Stimulated activated naive CD8-positive, alpha-beta T cell treated with anti-CD3 and anti-CD28 coated beads, Interleukin-15, Interleukin-2, amounts not matched to agents 100 ng/mL and 50 ng/mL, for 24 hours (primary cell): ENCODE data around the gene HINFP.

Source experiments
- H3K27ac Mint-ChIP-seq: one replicate; pipeline ENCODE4 v1.8.0; 2021; ENCODE audit warnings: mild to moderate bottlenecking, mixed read lengths
- H3K27me3 Mint-ChIP-seq: one replicate; pipeline ENCODE4 v1.8.0; 2021; ENCODE audit warnings: mixed read lengths
- H3K36me3 Mint-ChIP-seq: one replicate; pipeline ENCODE4 v1.8.0; 2021; ENCODE audit warnings: low read depth, mixed read lengths
- H3K4me1 Mint-ChIP-seq: one replicate; pipeline ENCODE4 v1.8.0; 2021; ENCODE audit warnings: low read depth, mixed read lengths
- H3K4me3 Mint-ChIP-seq: one replicate; pipeline ENCODE4 v1.8.0; 2021; ENCODE audit warnings: mild to moderate bottlenecking, mixed read lengths
- H3K9me3 Mint-ChIP-seq: one replicate; pipeline ENCODE4 v1.8.0; 2021; ENCODE audit warnings: mixed read lengths

HINFP gene

DNA sequence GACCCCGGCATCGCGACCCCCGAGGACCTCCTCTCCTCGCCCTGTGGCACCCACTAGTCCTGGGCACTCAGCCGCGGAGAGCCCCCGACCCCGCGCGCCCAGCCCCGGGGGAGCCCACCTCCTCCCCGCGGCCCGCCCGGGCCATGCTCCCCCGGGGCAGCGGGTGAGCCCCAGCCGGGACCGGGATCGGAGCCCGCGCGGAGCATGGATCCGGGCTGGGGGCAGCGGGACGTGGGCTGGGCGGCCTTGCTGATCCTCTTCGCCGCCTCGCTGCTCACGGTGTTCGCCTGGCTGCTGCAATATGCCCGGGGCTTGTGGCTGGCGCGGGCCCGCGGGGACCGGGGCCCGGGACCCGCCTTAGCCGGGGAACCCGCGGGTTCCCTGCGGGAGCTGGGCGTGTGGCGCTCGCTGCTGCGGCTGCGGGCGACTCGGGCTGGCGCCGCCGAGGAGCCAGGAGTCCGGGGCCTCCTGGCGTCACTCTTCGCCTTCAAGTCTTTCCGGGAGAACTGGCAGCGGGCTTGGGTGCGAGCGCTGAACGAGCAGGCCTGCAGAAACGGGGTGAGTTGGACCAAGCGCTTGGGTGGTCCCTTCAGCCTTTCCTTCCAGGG lies 13.7 kb upstream of the HINFP start:
- Mint-ChIP-seq H3K36me3 (peaks cover 23% of the 10 kb centered on the region), H3K27me3 (no peaks in the 10 kb centered on the region), H3K4me3 (peak overlapping the region; percentile 93), H3K27ac (peak overlapping the region; percentile 83), H3K9me3 (no peaks in the 10 kb centered on the region), H3K4me1 (peaks cover 46% of the 10 kb centered on the region)

DNA sequence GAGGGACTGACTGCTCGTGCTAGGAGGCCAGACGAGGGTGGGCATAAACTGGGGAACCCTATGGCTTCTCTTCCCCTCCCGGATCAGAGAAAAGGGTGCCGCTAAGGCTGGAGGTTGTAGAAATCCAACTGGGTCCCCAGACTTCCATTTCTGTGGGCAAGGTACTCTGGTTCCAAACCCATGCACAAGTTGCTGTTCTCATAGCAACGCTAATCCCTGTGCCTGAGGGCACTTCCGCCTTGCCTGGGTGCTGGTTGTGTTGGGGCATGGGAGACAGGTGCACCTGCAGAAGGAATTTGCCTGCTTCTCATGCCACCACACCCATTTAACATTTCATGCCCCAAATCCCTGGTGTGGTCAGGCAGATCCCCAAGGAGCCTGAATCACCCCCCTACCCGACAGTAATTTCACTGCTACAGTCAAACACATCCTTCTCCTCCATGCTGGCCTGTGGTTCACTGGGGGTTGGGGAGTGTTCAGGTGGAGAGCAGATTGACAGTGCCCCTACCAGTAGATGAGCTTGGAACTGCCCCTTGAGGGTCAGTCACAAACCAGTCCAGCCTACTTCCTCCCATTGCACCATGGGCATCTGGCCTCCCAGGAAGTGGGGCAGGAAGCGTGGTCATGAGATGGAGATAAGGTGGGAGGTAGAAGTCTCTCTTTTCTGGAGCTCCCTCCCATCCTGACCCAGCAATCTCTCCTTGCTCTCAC lies 13.1 kb upstream of the HINFP start:
- H3K27ac Mint-ChIP-seq = peak overlapping the region; percentile 83
- peaks cover 43% of the 10 kb centered on the region for H3K4me1 Mint-ChIP-seq
- H3K27me3 Mint-ChIP-seq = no peaks in the 10 kb centered on the region
- peak overlapping the region; percentile 93 for H3K4me3 Mint-ChIP-seq
- peaks cover 29% of the 10 kb centered on the region for H3K36me3 Mint-ChIP-seq
- H3K9me3 Mint-ChIP-seq = no peaks in the 10 kb centered on the region

DNA sequence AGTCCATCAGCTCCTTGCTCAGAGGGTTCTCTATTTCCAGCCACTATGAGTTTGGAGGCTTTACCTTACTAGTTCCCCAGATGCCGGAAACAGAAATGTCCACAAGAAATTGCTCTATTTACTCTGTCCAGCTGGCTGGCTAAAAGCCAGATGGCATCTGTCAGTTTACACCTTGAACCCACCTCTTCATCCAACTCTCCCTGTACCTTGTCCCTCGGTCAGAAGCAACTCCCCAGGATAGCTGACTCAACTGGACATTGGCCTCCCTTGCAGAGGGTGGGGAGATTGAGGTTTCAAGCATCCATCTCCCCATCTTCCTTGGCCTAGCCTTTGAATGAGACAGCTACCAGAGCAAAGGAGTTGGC lies 12.5 kb upstream of the HINFP start:
- peak overlapping the region; percentile 83 for H3K27ac Mint-ChIP-seq
- H3K27me3 Mint-ChIP-seq = no peaks in the 10 kb centered on the region
- H3K36me3 Mint-ChIP-seq = peaks cover 32% of the 10 kb centered on the region
- H3K4me1 Mint-ChIP-seq = peaks cover 40% of the 10 kb centered on the region
- H3K4me3 Mint-ChIP-seq = peak overlapping the region; percentile 93
- H3K9me3 Mint-ChIP-seq = no peaks in the 10 kb centered on the region

DNA sequence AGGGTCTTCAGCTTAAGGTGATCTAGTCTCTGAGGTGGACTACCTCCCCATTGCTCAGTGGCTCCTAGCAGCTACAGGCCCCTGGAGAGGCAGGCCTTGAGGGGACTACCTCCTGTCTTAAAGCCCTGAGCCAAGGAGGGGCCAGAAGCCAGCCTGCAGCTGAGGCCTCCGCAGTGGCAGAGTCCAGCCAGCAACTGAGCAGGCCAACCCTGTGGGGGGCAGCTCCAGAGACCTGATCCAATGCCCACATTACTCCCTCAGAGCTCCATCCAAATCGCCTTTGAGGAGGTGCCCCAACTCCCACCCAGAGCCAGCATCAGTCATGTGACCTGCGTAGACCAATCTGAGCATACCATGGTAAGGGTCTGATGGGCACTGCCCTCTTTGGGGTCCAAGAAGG lies 11.5 kb upstream of the HINFP start:
- H3K27ac Mint-ChIP-seq = peak overlapping the region; percentile 83

DNA sequence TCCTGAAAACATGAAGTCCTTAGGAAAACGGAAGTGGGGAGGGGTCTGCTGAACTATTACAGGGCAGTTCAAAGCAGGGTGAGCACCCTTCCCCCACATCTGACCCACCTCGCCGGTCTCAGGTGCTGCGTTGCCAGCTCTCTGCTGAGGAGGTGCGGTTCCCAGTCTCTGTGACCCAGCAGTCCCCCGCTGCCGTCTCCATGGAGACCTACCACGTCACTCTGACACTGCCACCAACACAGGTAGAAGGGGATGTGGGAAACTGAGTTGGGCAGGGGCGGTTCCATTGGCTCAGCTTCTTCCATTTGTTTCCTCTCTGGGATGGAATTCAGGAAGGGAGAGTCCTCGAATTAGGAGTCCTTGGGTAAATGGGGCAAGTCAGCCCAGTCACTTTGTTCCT lies 10.9 kb upstream of the HINFP start:
- H3K27ac Mint-ChIP-seq = no peak overlapping the region
- no peaks in the 10 kb centered on the region for H3K9me3 Mint-ChIP-seq
- H3K4me3 Mint-ChIP-seq = no peak overlapping the region
- no peaks in the 10 kb centered on the region for H3K27me3 Mint-ChIP-seq
- H3K4me1 Mint-ChIP-seq = peaks cover 44% of the 10 kb centered on the region
- peaks cover 37% of the 10 kb centered on the region for H3K36me3 Mint-ChIP-seq

More for the DNA sequence above, 11.5 kb upstream of the HINFP start:
- H3K27me3 Mint-ChIP-seq = no peaks in the 10 kb centered on the region
- no peaks in the 10 kb centered on the region for H3K9me3 Mint-ChIP-seq
- H3K4me3 Mint-ChIP-seq = peak overlapping the region; percentile 93
- H3K36me3 Mint-ChIP-seq = peaks cover 32% of the 10 kb centered on the region
- peaks cover 39% of the 10 kb centered on the region for H3K4me1 Mint-ChIP-seq

DNA sequence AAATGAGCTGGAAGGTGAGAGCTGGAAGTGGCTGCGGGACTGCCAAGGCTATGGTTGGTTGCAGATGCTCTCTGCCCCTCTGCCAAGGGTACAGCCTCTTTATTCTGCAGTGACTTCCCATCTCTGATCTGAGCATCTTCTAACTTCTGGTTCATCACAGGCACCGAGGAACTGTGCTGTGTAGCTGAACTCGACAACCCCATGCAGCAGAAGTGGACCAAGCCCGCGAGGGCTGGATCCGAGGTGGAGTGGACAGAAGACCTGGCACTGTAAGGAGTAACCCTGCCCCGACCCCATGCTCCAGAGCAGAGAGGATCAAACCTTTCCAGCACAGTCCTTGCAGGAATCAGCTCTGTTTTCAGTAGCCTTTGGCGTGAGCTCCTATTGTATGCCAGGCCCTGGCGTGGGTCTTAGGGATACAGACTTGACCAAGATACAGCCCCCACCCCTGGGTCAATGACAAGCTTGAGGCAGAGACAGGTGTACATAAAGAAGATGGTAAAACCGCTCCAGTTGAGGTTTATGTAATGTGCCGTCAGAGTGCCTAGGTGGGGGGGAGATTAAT lies 9.9 kb upstream of the HINFP start:
- H3K27me3 Mint-ChIP-seq = no peaks in the 10 kb centered on the region
- H3K9me3 Mint-ChIP-seq = no peaks in the 10 kb centered on the region
- H3K4me1 Mint-ChIP-seq = peaks cover 45% of the 10 kb centered on the region
- H3K36me3 Mint-ChIP-seq = peaks cover 44% of the 10 kb centered on the region
- H3K4me3 Mint-ChIP-seq = no peak overlapping the region
- no peak overlapping the region for H3K27ac Mint-ChIP-seq

DNA sequence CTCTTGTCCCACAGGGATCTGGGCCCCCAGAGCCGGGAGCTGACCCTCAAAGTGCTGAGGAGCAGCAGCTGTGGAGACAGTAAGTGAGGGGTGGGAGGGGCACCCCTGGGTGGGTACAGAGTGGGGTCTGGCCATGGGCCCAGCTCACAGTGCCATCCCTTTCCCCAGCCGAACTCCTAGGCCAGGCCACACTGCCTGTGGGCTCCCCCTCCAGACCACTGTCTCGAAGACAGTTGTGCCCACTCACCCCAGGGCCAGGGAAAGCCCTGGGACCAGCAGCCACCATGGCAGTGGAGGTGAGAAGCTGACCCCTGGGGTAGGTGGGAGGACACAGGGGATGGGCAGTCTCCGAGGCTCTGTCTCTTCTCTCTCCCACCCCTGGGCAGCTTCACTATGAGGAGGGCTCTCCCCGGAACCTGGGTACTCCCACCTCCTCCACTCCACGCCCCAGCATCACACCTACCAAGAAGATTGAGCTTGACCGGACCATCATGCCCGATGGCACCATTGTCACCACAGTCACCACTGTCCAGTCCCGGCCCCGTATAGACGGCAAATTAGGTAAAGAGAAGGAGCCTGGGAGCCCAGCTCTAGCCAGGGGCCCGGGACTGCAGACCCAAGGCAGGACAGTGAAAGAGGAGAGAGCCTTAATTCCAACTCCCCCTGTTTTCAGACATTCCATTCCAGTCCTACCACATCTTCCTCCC lies 8.9 kb upstream of the HINFP start:
- Mint-ChIP-seq H3K36me3 (peaks cover 51% of the 10 kb centered on the region), H3K27me3 (no peaks in the 10 kb centered on the region), H3K4me1 (peaks cover 39% of the 10 kb centered on the region), H3K27ac (no peak overlapping the region), H3K9me3 (no peaks in the 10 kb centered on the region), H3K4me3 (no peak overlapping the region)

DNA sequence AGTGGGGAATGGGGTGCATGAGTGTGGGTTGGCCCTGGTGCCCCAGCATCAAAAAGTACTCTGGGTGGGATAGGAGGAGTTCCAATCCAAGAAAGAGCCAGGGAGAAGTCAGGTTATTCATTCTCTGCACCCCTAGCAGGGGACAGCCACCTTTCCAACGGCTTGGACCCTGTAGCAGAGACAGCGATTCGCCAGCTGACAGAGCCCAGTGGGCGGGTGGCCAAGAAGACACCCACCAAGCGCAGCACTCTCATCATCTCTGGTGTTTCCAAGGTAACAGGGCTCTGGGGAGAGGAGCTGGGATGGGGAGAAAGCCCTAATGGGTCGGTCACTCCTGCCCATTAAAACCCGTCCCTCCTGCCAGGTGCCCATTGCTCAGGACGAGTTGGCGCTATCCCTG lies 7.7 kb upstream of the HINFP start:
- H3K4me1 Mint-ChIP-seq = peaks cover 33% of the 10 kb centered on the region
- H3K27me3 Mint-ChIP-seq = no peaks in the 10 kb centered on the region
- no peak overlapping the region for H3K27ac Mint-ChIP-seq
- H3K9me3 Mint-ChIP-seq = no peaks in the 10 kb centered on the region
- H3K4me3 Mint-ChIP-seq = no peak overlapping the region
- H3K36me3 Mint-ChIP-seq = peaks cover 58% of the 10 kb centered on the region

DNA sequence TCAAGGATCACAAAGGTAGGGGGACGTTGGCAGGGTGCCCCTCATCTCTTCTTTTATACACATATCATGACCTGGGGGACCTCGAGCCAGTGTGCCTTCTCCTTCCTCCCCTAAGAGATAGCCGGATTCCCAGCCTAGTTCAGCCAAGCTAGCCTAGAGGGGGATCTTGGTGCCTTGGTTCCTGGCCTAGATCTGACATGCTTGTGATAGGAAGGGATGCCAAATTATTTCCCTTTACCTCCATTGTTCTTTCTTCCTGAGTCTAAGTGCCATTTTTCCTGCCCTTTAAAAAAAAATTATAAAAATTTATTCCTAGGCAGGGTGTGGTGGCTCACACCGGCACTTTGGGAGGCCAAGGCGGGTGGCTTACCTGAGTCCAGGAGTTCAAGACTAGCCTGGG lies 7.0 kb upstream of the HINFP start:
- Mint-ChIP-seq H3K27ac (no peak overlapping the region), H3K4me1 (peaks cover 27% of the 10 kb centered on the region), H3K36me3 (peaks cover 58% of the 10 kb centered on the region), H3K4me3 (no peak overlapping the region), H3K27me3 (no peaks in the 10 kb centered on the region), H3K9me3 (no peaks in the 10 kb centered on the region)

DNA sequence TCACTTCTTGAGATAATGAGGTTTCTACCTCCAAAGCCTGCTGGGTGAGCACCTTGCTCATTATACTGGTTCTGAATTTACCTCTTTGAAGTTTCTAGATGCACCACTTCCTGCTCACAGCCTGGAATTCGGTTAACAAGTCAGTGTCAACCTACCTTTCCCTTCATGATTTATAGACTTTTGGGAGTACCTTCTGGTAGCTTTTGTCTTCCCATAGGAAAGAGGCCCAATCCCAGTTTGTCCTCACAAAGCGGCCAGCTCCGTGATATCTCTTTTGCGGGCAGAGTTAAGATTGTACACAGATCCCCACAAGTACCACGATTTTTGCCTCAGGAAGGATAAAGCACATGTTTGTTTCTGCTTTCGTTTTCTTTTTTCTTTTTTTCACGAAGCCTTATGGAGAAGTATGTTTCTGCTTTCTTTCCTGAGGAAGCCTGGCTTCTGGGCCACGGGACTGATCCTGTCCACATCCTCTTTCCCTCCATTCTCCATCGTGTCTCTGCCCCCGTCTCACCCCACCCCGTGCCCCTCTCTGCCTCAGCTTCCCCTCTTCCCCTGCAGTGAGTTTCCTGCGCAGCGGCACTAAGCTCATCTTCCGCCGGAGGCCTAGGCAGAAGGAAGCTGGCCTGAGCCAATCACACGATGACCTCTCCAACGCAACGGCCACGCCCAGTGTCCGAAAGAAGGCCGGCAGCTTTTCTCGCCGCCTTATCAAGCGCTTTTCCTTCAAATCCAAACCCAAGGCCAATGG lies 5.7 kb upstream of the HINFP start:
- Mint-ChIP-seq H3K36me3 (peaks cover 51% of the 10 kb centered on the region), H3K27ac (peak overlapping the region; percentile 89), H3K4me1 (peaks cover 23% of the 10 kb centered on the region), H3K9me3 (no peaks in the 10 kb centered on the region), H3K4me3 (peak overlapping the region; percentile 69), H3K27me3 (no peaks in the 10 kb centered on the region)

DNA sequence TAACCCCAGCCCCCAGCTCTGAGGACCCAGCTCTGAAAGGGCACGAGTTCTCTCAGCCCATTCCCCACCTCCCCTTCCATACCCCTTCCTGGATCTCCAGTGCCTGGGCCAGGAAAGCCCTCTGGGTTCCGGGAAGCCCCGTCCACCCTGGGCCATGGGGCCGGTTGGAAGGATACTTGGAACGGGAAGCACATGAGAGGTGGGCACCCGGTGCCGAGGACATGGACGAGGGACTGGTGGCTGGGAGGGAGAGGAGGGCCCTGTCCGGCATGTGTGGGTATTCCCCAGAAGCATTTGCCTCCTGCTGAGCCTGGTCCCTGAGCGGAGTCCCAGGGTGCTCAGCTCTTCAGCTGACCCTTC lies 5.2 kb upstream of the HINFP start:
- peaks cover 49% of the 10 kb centered on the region for H3K36me3 Mint-ChIP-seq
- no peak overlapping the region for H3K4me3 Mint-ChIP-seq
- peaks cover 28% of the 10 kb centered on the region for H3K4me1 Mint-ChIP-seq
- no peaks in the 10 kb centered on the region for H3K27me3 Mint-ChIP-seq
- peak overlapping the region; percentile 89 for H3K27ac Mint-ChIP-seq
- H3K9me3 Mint-ChIP-seq = no peaks in the 10 kb centered on the region

DNA sequence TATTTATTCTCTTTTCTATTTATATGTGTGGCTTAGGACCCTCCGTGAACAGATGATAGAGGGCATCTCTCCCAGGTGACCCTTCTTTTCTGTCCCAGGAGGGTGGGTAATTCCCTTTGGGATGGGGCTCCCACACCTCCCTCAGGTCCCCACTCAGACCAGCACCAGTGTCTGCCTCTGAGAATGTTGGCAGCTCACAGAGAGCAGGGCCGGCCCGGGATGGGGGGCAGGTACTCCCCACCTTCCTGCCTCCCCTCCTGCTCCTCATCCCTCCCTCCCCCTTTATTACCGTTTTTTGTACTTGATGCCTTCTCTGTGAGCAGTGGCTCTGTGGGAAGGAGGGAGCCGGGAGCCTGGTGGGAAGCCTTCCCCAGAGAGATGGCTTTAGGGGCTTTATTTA lies 4.8 kb upstream of the HINFP start:
- Mint-ChIP-seq H3K27ac (peak overlapping the region; percentile 39), H3K4me3 (no peak overlapping the region), H3K36me3 (peaks cover 45% of the 10 kb centered on the region), H3K27me3 (no peaks in the 10 kb centered on the region), H3K4me1 (peaks cover 28% of the 10 kb centered on the region), H3K9me3 (no peaks in the 10 kb centered on the region)

DNA sequence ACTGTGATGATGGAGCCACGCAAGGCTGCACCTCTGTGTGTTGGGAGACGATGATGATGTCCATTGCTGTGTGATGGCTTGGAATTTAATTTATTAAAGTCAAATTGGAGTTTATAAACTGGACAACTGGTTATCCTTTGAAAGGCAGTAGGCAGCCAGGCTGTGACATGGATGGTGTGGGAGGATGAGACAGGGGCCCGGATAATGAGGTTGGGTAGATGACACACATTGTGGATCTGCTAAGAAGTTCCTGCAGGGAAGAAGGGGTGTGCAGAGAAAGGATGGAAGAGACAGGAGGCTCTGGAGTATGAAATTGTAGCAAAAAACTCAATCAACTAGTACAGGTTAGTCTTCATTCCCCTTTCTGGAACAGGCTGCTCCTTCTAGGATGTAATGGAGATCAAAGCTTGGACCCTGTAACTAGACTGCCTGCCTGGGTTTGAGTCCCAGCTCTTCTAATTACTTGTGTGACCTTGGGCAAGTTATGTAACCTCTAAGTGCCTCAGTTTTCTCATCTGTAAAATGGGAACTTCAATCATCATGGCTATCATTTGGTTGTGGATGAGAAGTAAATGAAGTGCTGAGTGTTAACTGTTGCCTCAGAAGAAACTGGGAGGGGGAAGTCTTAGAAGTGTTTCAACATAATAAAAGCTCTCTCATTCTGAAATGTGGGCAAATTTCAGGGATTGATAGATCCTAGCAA lies 4.2 kb upstream of the HINFP start:
- no peaks in the 10 kb centered on the region for H3K27me3 Mint-ChIP-seq
- no peak overlapping the region for H3K27ac Mint-ChIP-seq
- H3K4me3 Mint-ChIP-seq = no peak overlapping the region
- peaks cover 41% of the 10 kb centered on the region for H3K36me3 Mint-ChIP-seq
- no peaks in the 10 kb centered on the region for H3K9me3 Mint-ChIP-seq
- peaks cover 31% of the 10 kb centered on the region for H3K4me1 Mint-ChIP-seq

DNA sequence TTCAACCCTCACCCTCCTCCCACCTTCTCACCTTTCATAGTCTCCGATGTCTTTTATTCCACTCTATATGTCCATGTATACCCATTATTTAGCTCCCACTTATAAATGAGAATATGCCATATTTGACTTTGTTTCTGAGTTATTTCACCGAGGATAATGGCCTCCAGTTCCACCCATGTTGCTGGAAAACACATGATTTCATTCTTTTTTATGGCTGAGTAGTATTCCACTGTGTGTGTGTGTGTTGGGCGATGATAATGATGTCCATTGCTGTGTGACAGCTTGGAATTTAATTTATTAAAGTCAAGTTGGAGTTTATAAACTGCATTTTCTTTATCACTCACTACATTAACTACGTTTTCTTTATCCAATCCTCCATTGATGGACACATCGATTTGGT lies 3.2 kb upstream of the HINFP start:
- no peak overlapping the region for H3K27ac Mint-ChIP-seq
- peaks cover 40% of the 10 kb centered on the region for H3K4me1 Mint-ChIP-seq
- no peaks in the 10 kb centered on the region for H3K27me3 Mint-ChIP-seq
- H3K9me3 Mint-ChIP-seq = no peaks in the 10 kb centered on the region
- peaks cover 37% of the 10 kb centered on the region for H3K36me3 Mint-ChIP-seq
- no peak overlapping the region for H3K4me3 Mint-ChIP-seq
